Right lobe of liver (tissue), 6 donors: Measurements from ENCODE around the gene ELFN1. TPM values are rescaled to one million over a fixed set of nuclear protein-coding genes. Genes with fewer than 3 reads are reported as not detected.

Source experiments
- ATAC-seq, 4 donors: fragments of 200-7000 bp; cut with Tn5 transposase; one replicate each; pipeline ENCODE4 v1.9.1; 2020; ENCODE audit warnings: mild to moderate bottlenecking in 4 of 4, moderate library complexity in 4 of 4
- DNase-seq, 3 donors: peaks; one replicate each; pipeline ENCODE4 v3.0.0-alpha.2; 2020
- H3K27ac ChIP-seq, 3 donors: fragments of 200-600 bp; one replicate each; pipeline ENCODE4 v1.8.0; 2022
- H3K27me3 ChIP-seq, 2 donors: fragments of 200-600 bp; one replicate each; pipeline ENCODE4 v1.8.0; 2022
- H3K36me3 ChIP-seq, 4 donors: fragments of 200-600 bp; sonication (generic) in 1 of 4; one replicate each; pipeline versions ENCODE4 v1.5.1 to v1.8.0; 2017 to 2022; ENCODE audit warnings: control low read depth in 1 of 4
- H3K4me1 ChIP-seq, 4 donors: fragments of 200-600 bp; sonication (generic) in 1 of 4; one replicate each; pipeline versions ENCODE4 v1.5.1 to v1.8.0; 2017 to 2022; ENCODE audit warnings: control low read depth in 1 of 4
- H3K4me3 ChIP-seq, 3 donors: fragments of 200-600 bp; one replicate each; pipeline ENCODE4 v1.8.0; 2022
- H3K9me3 ChIP-seq, 4 donors: fragments of 200-600 bp; sonication (generic) in 1 of 4; one replicate each; pipeline versions ENCODE4 v1.5.1 to v1.8.0; 2017 to 2022; ENCODE audit warnings: control low read depth in 1 of 4
- CTCF ChIP-seq, 4 donors: fragments of 200-600 bp in 3 of 4; fragments of 450-650 bp in 1 of 4; IDR thresholded peaks; one replicate each; pipeline versions ENCODE4 v1.5.1 to v1.8.0; 2016 to 2022; ENCODE audit warnings: antibody characterized with exemption in 4 of 4, mild to moderate bottlenecking in 2 of 4
- POLR2A ChIP-seq: fragments of 450-650 bp; IDR thresholded peaks from one replicate; pipeline ENCODE4 v1.6.1; 2017; ENCODE audit warnings: antibody characterized with exemption, mild to moderate bottlenecking
- WGBS: methylation state at CpG from one replicate; pipeline ENCODE4 v1.1.6; 2018; ENCODE audit warnings: low coverage, low lambda C conversion rate; ENCODE audit not compliant: insufficient coverage; ENCODE audit errors: missing lambda C conversion rate; 5-methylcytosine and 5-hydroxymethylcytosine counted together
- intact Hi-C, 2 donors: fragments of 100-400 bp; cut with DNase I; formaldehyde crosslinking; loops; one replicate each; pipeline versions ENCODE4 v1.11.2 to v1.14.1; 2022
- total RNA-seq, 6 experiments: library from RNA; depleted of rRNA in 2 of 6; stranded (reverse); fragments of >200 nt in 2 of 6; fragmentation: NEBNext Ultra II Directional in 3 of 6; extraction: Animal tissue kit (Norgen Biotek cat#: 25700) in 3 of 6; gene quantifications; one replicate each; pipeline versions ENCODE4 v1.1.0 to v1.2.4, GENCODE V29; 2016 to 2023
- donor health status: DM: no; HTN: yes; CAD: no.
- donor health status: DM: no; HTN: no; CAD: no.
- donor health status: DM: no; HTN: no; CAD: no.
- donor health status: DM: no; HTN: yes; CAD: no.
- donor health status: DM: no; HTN: yes; CAD: no.

Gene ELFN1
- total RNA-seq, 6 experiments from 2014 or later = 5.4 to 13.0 (median 7.5) TPM

- Histone ChIP-seq H3K36me3 (no peaks in the 10 kb centered on the region), H3K27me3 (no peaks in the 10 kb centered on the region), H3K4me1 (no peaks in the 10 kb centered on the region), H3K27ac (no peak overlapping the region), H3K4me3 (no peak overlapping the region), H3K9me3 (peaks cover 0 to 6% (median 0%) of the 10 kb centered on the region in 4 donors)
- no peak for ATAC-seq
- TF ChIP-seq POLR2A = no peak
- TF ChIP-seq CTCF (IDR thresholded peaks at IDR 0.05) = no peak
- intact Hi-C loops = no loop called here
- WGBS = no CpG with 5 or more reads among the region's 2 CpGs
- no peak for DNase-seq
Observed at GRCh38 chr7:1637155-1637554, 32.9 kb upstream of the ELFN1 start.

- 41% methylated on average over 8 of the region's 11 CpGs for WGBS
- Histone ChIP-seq H3K4me3 (no peak overlapping the region), H3K36me3 (no peaks in the 10 kb centered on the region), H3K9me3 (peaks cover 0 to 6% (median 0%) of the 10 kb centered on the region in 4 donors), H3K27me3 (no peaks in the 10 kb centered on the region), H3K4me1 (no peaks in the 10 kb centered on the region), H3K27ac (no peak overlapping the region)
- intact Hi-C loops = no loop called here
- no peak for TF ChIP-seq CTCF (IDR thresholded peaks at IDR 0.05)
- no peak for TF ChIP-seq POLR2A
- ATAC-seq (no peak), DNase-seq (no peak)
Observed at GRCh38 chr7:1638215-1638661, 31.8 kb upstream of the ELFN1 start.

GRCh38 chr7:1639071-1639470 is 31.0 kb upstream of the ELFN1 start:
- Histone ChIP-seq H3K27ac (no peak overlapping the region), H3K36me3 (no peaks in the 10 kb centered on the region), H3K27me3 (no peaks in the 10 kb centered on the region), H3K4me3 (no peak overlapping the region), H3K9me3 (peaks cover 0 to 6% (median 0%) of the 10 kb centered on the region in 4 donors), H3K4me1 (no peaks in the 10 kb centered on the region)
- TF ChIP-seq CTCF (IDR thresholded peaks at IDR 0.05) = no peak
- no peak for TF ChIP-seq POLR2A
- DNase-seq (no peak), ATAC-seq (no peak)
- WGBS = 77% methylated on average over 6 of the region's 8 CpGs
- intact Hi-C loops = no loop called here

GRCh38 chr7:1639532-1640175 is 30.4 kb upstream of the ELFN1 start:
- no peaks in the 10 kb centered on the region for H3K36me3 ChIP-seq
- TF ChIP-seq CTCF (IDR thresholded peaks at IDR 0.05) = no peak
- TF ChIP-seq POLR2A = no peak
- ATAC-seq = no peak
- no peak overlapping the region for H3K27ac ChIP-seq
- no peaks in the 10 kb centered on the region for H3K4me1 ChIP-seq
- intact Hi-C loops = no loop called here
- H3K9me3 ChIP-seq = peaks cover 0 to 6% (median 0%) of the 10 kb centered on the region in 4 donors
- DNase-seq = peak in 1 of 3 donors; percentile 45
- WGBS = 37% methylated on average over 5 of the region's 15 CpGs
- no peaks in the 10 kb centered on the region for H3K27me3 ChIP-seq
- no peak overlapping the region for H3K4me3 ChIP-seq
